Activated naive CD4-positive, alpha-beta T cell treated with anti-CD3 and anti-CD28 coated beads, Interleukin-2, amount 50 U/mL, for 72 hours (primary cell): ENCODE results near the gene TAS1R3. TPM values are rescaled to one million over a fixed set of nuclear protein-coding genes. Genes with fewer than 3 reads are reported as not detected.

ENCODE experiments used
- ATAC-seq, 2 donors: fragments of 150-1000 bp; cut with Tn5 transposase; 2 replicates each; pipeline ENCODE4 v1.10.0; 2021; ENCODE audit warnings: mild to moderate bottlenecking in 2 of 2, moderate library complexity in 2 of 2
- DNase-seq, 2 donors: peaks; one replicate each; pipeline ENCODE4 v3.0.0; 2021 to 2022; ENCODE audit warnings: low spot score in 2 of 2
- H3K27ac Mint-ChIP-seq, 2 donors: one replicate each; pipeline ENCODE4 v1.8.0; 2022; ENCODE audit warnings: mild to moderate bottlenecking in 2 of 2, mixed read lengths in 2 of 2
- H3K36me3 Mint-ChIP-seq, 2 donors: one replicate each; pipeline ENCODE4 v1.8.0; 2022; ENCODE audit warnings: mixed read lengths in 2 of 2
- H3K9me3 Mint-ChIP-seq, 2 donors: one replicate each; pipeline ENCODE4 v1.8.0; 2022; ENCODE audit warnings: mixed read lengths in 2 of 2
- total RNA-seq, 2 donors: library from RNA; stranded (reverse); gene quantifications; one replicate each; pipeline ENCODE4 v1.2.3, GENCODE V29; 2022

TAS1R3 gene
- total RNA-seq, 2 donors from 2014 or later, result 0.32 to 0.43 TPM

GRCh38 chr1:1351511-1352427 lies 20.7 kb downstream of the TAS1R3 start:
- DNase-seq (no peak), ATAC-seq (no peak)
- Mint-ChIP-seq H3K9me3 (no peaks in the 10 kb centered on the region), H3K27ac (peak overlapping the region; percentile 51 to 58), H3K36me3 (no peaks in the 10 kb centered on the region)

GRCh38 chr1:1352786-1353388 lies 21.8 kb downstream of the TAS1R3 start:
- DNase-seq (no peak), ATAC-seq (no peak)
- no peaks in the 10 kb centered on the region for H3K9me3 Mint-ChIP-seq
- no peak overlapping the region for H3K27ac Mint-ChIP-seq
- H3K36me3 Mint-ChIP-seq, result no peaks in the 10 kb centered on the region

GRCh38 chr1:1353389-1354151 lies 22.5 kb downstream of the TAS1R3 start:
- Mint-ChIP-seq H3K36me3 (no peaks in the 10 kb centered on the region), H3K9me3 (no peaks in the 10 kb centered on the region), H3K27ac (no peak overlapping the region)
- no peak for ATAC-seq
- no peak for DNase-seq

GRCh38 chr1:1354271-1355247 lies 23.5 kb downstream of the TAS1R3 start:
- no peaks in the 10 kb centered on the region for H3K9me3 Mint-ChIP-seq
- DNase-seq (no peak), ATAC-seq (no peak)
- H3K36me3 Mint-ChIP-seq, result no peaks in the 10 kb centered on the region
- H3K27ac Mint-ChIP-seq, result no peak overlapping the region

GRCh38 chr1:1355416-1355815 lies 24.3 kb downstream of the TAS1R3 start:
- ATAC-seq, result peak; percentile 17 to 34

GRCh38 chr1:1356166-1356795 lies 25.2 kb downstream of the TAS1R3 start:
- DNase-seq, result no peak
- no peak for ATAC-seq
- no peaks in the 10 kb centered on the region for H3K9me3 Mint-ChIP-seq
- no peak overlapping the region for H3K27ac Mint-ChIP-seq
- H3K36me3 Mint-ChIP-seq, result no peaks in the 10 kb centered on the region

More at GRCh38 chr1:1355416-1355815, 24.3 kb downstream of the TAS1R3 start:
- H3K9me3 Mint-ChIP-seq, result no peaks in the 10 kb centered on the region
- H3K27ac Mint-ChIP-seq, result no peak overlapping the region
- H3K36me3 Mint-ChIP-seq, result no peaks in the 10 kb centered on the region
- DNase-seq, result no peak

- H3K9me3 Mint-ChIP-seq, result no peaks in the 10 kb centered on the region
- H3K27ac Mint-ChIP-seq, result no peak overlapping the region
- no peak for ATAC-seq
- no peaks in the 10 kb centered on the region for H3K36me3 Mint-ChIP-seq
- DNase-seq, result no peak
Measured at GRCh38 chr1:1356796-1357401, 25.8 kb downstream of the TAS1R3 start.

GRCh38 chr1:1357871-1358432 lies 26.9 kb downstream of the TAS1R3 start:
- Mint-ChIP-seq H3K36me3 (no peaks in the 10 kb centered on the region), H3K27ac (no peak overlapping the region), H3K9me3 (no peaks in the 10 kb centered on the region)
- ATAC-seq (no peak), DNase-seq (no peak)

GRCh38 chr1:1358433-1359271 lies 27.6 kb downstream of the TAS1R3 start, which contains the start of gene MXRA8:
Gene MXRA8 (minus strand): TSS chr1:1358555. CDS start chr1:1358504, 51 bp downstream.
- no peaks in the 10 kb centered on the region for H3K9me3 Mint-ChIP-seq
- no peaks in the 10 kb centered on the region for H3K36me3 Mint-ChIP-seq
- peak in 1 of 2 donors; percentile 35 for ATAC-seq
- no peak within 1 kb of the TSS for H3K27ac Mint-ChIP-seq
- DNase-seq, result no peak

GRCh38 chr1:1359308-1359663 lies 28.2 kb downstream of the TAS1R3 start:
- no peak for DNase-seq
- no peak for ATAC-seq
- no peaks in the 10 kb centered on the region for H3K9me3 Mint-ChIP-seq
- H3K27ac Mint-ChIP-seq, result no peak overlapping the region
- H3K36me3 Mint-ChIP-seq, result no peaks in the 10 kb centered on the region

GRCh38 chr1:1359664-1360468 lies 28.8 kb downstream of the TAS1R3 start:
- no peaks in the 10 kb centered on the region for H3K9me3 Mint-ChIP-seq
- DNase-seq, result no peak
- H3K27ac Mint-ChIP-seq, result no peak overlapping the region

GRCh38 chr1:1360506-1361169 lies 29.6 kb downstream of the TAS1R3 start:
- no peak overlapping the region for H3K27ac Mint-ChIP-seq
- no peaks in the 10 kb centered on the region for H3K9me3 Mint-ChIP-seq
- H3K36me3 Mint-ChIP-seq, result no peaks in the 10 kb centered on the region
- no peak for ATAC-seq
- no peak for DNase-seq

More at GRCh38 chr1:1359664-1360468, 28.8 kb downstream of the TAS1R3 start:
- no peak for ATAC-seq
- H3K36me3 Mint-ChIP-seq, result no peaks in the 10 kb centered on the region
